Neural progenitor cell (in vitro differentiated cells): Measurements from ENCODE around the gene ATOX1.
"Not testable (repeated sequence)": the region's sequence is repeated elsewhere in the genome, so short reads cannot be mapped to it uniquely, and the experiment has no call there.

ENCODE experiments used
- CTCF ChIP-seq: fragments of 200-600 bp; sonication (generic); IDR thresholded peaks from 2 replicates; pipeline ENCODE4 v1.5.1; 2017; ENCODE audit warnings: antibody characterized with exemption, mild to moderate bottlenecking
- EZH2phosphoT487 ChIP-seq: fragments of 200-600 bp; sonication (generic); IDR thresholded peaks from 2 replicates; pipeline ENCODE4 v1.6.1; 2017; ENCODE audit warnings: antibody characterized with exemption

- TF ChIP-seq CTCF, EZH2phosphoT487: not testable (repeated sequence)
These were observed 25.2 kb upstream of the ATOX1 start for GRCh38 chr5:151783664-151784063.
